HG03378 (cell line): Measurements from ENCODE around the gene INAVA.
"Not testable (repeated sequence)": the region's sequence is repeated elsewhere in the genome, so short reads cannot be mapped to it uniquely, and the experiment has no call there.

Experiments
- ATAC-seq: cut with Tn5 transposase; IDR thresholded peaks from one replicate; pipeline ENCODE4 v1.9.1; 2021; ENCODE audit warnings: mild to moderate bottlenecking, moderate library complexity; ENCODE audit not compliant: unreplicated experiment

The INAVA gene

GRCh38 chr1:200896531-200897196 lies 2.0 kb downstream of the INAVA start:
- ATAC-seq, result no peak

- ATAC-seq, result no peak
These were observed 2.6 kb downstream of the INAVA start for GRCh38 chr1:200897259-200897658.

GRCh38 chr1:200899015-200899386 lies 4.3 kb downstream of the INAVA start:
- ATAC-seq, result no peak

GRCh38 chr1:200899451-200899915 lies 4.8 kb downstream of the INAVA start:
- no peak for ATAC-seq

- ATAC-seq, result no peak
These were observed 5.5 kb downstream of the INAVA start for GRCh38 chr1:200899954-200900867.

- no peak for ATAC-seq
These were observed 6.2 kb downstream of the INAVA start for GRCh38 chr1:200900877-200901276.

- ATAC-seq, result no peak
These were observed 6.7 kb downstream of the INAVA start for GRCh38 chr1:200901350-200901749.

- ATAC-seq, result no peak
These were observed 7.2 kb downstream of the INAVA start for GRCh38 chr1:200901796-200902444.

- ATAC-seq, result no peak
These were observed 9.1 kb downstream of the INAVA start for GRCh38 chr1:200903793-200904192.

GRCh38 chr1:200904772-200905171 lies 10.1 kb downstream of the INAVA start:
- no peak for ATAC-seq

GRCh38 chr1:200905411-200906052 lies 10.8 kb downstream of the INAVA start:
- peak; percentile 52 for ATAC-seq

- ATAC-seq, result no peak
These were observed 11.8 kb downstream of the INAVA start for GRCh38 chr1:200906491-200906890.

GRCh38 chr1:200907611-200908097 lies 13.0 kb downstream of the INAVA start:
- ATAC-seq, result peak; percentile 56

- no peak for ATAC-seq
These were observed 13.6 kb downstream of the INAVA start for GRCh38 chr1:200908191-200908868.

- ATAC-seq, result no peak
These were observed 14.4 kb downstream of the INAVA start for GRCh38 chr1:200909071-200909470.

- ATAC-seq, result peak; percentile 61
These were observed 15.1 kb downstream of the INAVA start for GRCh38 chr1:200909757-200910239.

- ATAC-seq, result no peak
These were observed 16.7 kb downstream of the INAVA start for GRCh38 chr1:200911361-200911760.

- not testable (repeated sequence) for ATAC-seq
These were observed 17.2 kb downstream of the INAVA start for GRCh38 chr1:200911936-200912335.

GRCh38 chr1:200912737-200913407 lies 18.2 kb downstream of the INAVA start:
- ATAC-seq, result no peak

- ATAC-seq, result no peak
These were observed 21.5 kb downstream of the INAVA start for GRCh38 chr1:200916152-200916551.
